WTC11 (cell line): Measurements from ENCODE around the gene FOXP1.

Source experiments
- AFF4 ChIP-seq: sonication (generic); formaldehyde crosslinking; IDR thresholded peaks from 2 replicates; pipeline ENCODE4 v1.8.1; 2023; ENCODE audit warnings: mild to moderate bottlenecking, missing genetic modification reagents, borderline replicate concordance
- ATF6 ChIP-seq: sonication (generic); formaldehyde crosslinking; IDR thresholded peaks from 2 replicates; pipeline ENCODE4 v1.8.1; 2023; ENCODE audit warnings: mild to moderate bottlenecking, missing genetic modification reagents
- CREB1 ChIP-seq: sonication (generic); formaldehyde crosslinking; IDR thresholded peaks from 2 replicates; pipeline ENCODE4 v1.8.0; 2023; ENCODE audit warnings: mild to moderate bottlenecking, missing genetic modification reagents
- CTCF ChIP-seq: fragments of 200-600 bp; IDR thresholded peaks from 2 replicates; pipeline ENCODE4 v1.8.0; 2022; ENCODE audit warnings: antibody characterized with exemption
- ESRRA ChIP-seq: sonication (generic); formaldehyde crosslinking; IDR thresholded peaks from 2 replicates; pipeline ENCODE4 v1.8.1; 2022; ENCODE audit warnings: mild to moderate bottlenecking, missing genetic modification reagents, borderline replicate concordance
- GABPB1 ChIP-seq: sonication (generic); formaldehyde crosslinking; IDR thresholded peaks from 2 replicates; pipeline ENCODE4 v1.8.1; 2023; ENCODE audit warnings: mild to moderate bottlenecking, missing genetic modification reagents
- JUN ChIP-seq: sonication (generic); formaldehyde crosslinking; IDR thresholded peaks from 2 replicates; pipeline ENCODE4 v1.8.0; 2023; ENCODE audit warnings: mild to moderate bottlenecking, missing genetic modification reagents
- MAX ChIP-seq: sonication (generic); formaldehyde crosslinking; IDR thresholded peaks from 2 replicates; pipeline ENCODE4 v1.8.0; 2022; ENCODE audit warnings: mild to moderate bottlenecking, missing genetic modification reagents
- OVOL2 ChIP-seq: fragments of 250-450 bp; sonication (Bioruptor Pico); IDR thresholded peaks from 2 replicates; pipeline ENCODE4 v1.9.0; 2021; ENCODE audit warnings: mild to moderate bottlenecking, borderline replicate concordance
- TEAD4 ChIP-seq: sonication (generic); formaldehyde crosslinking; IDR thresholded peaks from 2 replicates; pipeline ENCODE4 v1.8.0; 2022; ENCODE audit warnings: mild to moderate bottlenecking, missing genetic modification reagents
- ZNF219 ChIP-seq: sonication (generic); formaldehyde crosslinking; IDR thresholded peaks from 2 replicates; pipeline ENCODE4 v1.8.0; 2023; ENCODE audit warnings: missing genetic modification reagents, mild to moderate bottlenecking, borderline replicate concordance

- TF ChIP-seq CTCF (no peak), JUN (CRISPR knock-in tag) (no peak), ATF6 (CRISPR knock-in tag) (no peak), ZNF219 (CRISPR knock-in tag) (no peak), TEAD4 (CRISPR knock-in tag) (no peak), AFF4 (CRISPR knock-in tag) (no peak), ESRRA (CRISPR knock-in tag) (no peak), MAX (CRISPR knock-in tag) (no peak), GABPB1 (CRISPR knock-in tag) (no peak), CREB1 (no peak), OVOL2 (CRISPR knock-in tag) (no peak)
These were observed 278.0 kb downstream of the FOXP1 start for GRCh38 chr3:71305231-71306206.
